OCI-LY3 (cell line): ENCODE results near the gene TAPBP.

Source experiments
- EZH2phosphoT487 ChIP-seq: fragments of 200-600 bp; shearing (Covaris generic); IDR thresholded peaks from 2 replicates; pipeline ENCODE4 v1.6.1; 2018; ENCODE audit warnings: antibody characterized with exemption, mixed run types, low read depth
- TF ChIP-seq, protein P1 (sequence below): fragments of 200-600, 300-600 bp; sonication (generic); IDR thresholded peaks from 2 replicates; pipeline ENCODE4 v1.5.1; 2014; ENCODE audit warnings: antibody characterized with exemption, low read length, low read depth

DNA sequence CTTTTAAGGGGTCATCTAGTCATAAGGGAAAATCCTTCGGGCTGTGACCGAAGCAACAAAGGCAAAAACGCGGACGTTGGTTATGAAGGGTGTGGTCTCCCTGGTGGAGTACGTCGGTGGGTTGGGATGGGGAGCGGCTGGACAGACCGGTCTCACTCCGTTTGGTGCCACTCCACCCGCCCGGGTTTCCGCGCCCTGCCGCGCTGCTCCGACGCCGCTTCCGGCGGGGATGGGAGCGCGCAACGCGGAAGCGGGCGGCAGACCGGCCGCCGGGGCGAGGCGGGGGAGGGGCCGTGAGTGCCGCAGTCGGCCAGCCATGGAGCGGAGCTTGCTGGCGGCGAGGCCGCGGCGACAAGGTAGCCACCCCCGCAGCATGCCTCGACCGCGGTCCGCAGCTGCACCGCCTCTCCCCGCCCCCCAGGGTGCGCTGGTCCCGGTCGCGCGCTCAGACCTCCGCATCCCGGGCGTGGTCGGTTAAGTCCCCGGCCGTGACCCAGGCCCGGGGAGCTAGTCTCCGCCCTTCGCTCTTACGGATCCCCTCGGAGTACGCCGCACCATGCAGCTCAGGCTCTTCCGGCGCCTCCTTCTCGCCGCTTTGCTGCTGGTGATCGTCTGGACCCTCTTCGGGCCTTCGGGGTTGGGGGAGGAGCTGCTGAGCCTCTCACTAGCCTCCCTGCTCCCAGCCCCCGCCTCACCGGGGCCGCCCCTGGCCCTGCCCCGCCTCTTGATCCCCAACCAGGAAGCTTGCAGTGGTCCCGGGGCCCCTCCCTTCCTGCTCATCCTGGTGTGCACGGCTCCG, 36.8 kb downstream of the TAPBP start, which contains the start of gene B3GALT4:
- TF ChIP-seq, protein P1, sequence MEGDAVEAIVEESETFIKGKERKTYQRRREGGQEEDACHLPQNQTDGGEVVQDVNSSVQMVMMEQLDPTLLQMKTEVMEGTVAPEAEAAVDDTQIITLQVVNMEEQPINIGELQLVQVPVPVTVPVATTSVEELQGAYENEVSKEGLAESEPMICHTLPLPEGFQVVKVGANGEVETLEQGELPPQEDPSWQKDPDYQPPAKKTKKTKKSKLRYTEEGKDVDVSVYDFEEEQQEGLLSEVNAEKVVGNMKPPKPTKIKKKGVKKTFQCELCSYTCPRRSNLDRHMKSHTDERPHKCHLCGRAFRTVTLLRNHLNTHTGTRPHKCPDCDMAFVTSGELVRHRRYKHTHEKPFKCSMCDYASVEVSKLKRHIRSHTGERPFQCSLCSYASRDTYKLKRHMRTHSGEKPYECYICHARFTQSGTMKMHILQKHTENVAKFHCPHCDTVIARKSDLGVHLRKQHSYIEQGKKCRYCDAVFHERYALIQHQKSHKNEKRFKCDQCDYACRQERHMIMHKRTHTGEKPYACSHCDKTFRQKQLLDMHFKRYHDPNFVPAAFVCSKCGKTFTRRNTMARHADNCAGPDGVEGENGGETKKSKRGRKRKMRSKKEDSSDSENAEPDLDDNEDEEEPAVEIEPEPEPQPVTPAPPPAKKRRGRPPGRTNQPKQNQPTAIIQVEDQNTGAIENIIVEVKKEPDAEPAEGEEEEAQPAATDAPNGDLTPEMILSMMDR, result no peak
- no peak for TF ChIP-seq EZH2phosphoT487
